HTR-8/SVneo (cell line): Measurements from ENCODE around the gene PIAS3.
"Not testable (repeated sequence)": the region's sequence is repeated elsewhere in the genome, so short reads cannot be mapped to it uniquely, and the experiment has no call there.

Experiments
- DNase-seq: peaks from one replicate; pipeline ENCODE4 v3.0.0; 2011; ENCODE audit warnings: low spot score, mixed read lengths; ENCODE audit not compliant: insufficient read length
- FAIRE-seq: peaks from 2 replicates; lab custom pipeline; 2011; peaks lifted over from hg19 to GRCh38; lab: Jason Lieb, UNC

The PIAS3 gene

GRCh38 chr1:145877923-145878486 is 19.1 kb upstream of the PIAS3 start:
- no peak for DNase-seq
- no peak for FAIRE-seq

GRCh38 chr1:145874646-145875045 is 15.8 kb upstream of the PIAS3 start:
- FAIRE-seq (no peak), DNase-seq (no peak)

GRCh38 chr1:145871994-145872924 is 13.4 kb upstream of the PIAS3 start:
- DNase-seq (no peak), FAIRE-seq (no peak)

GRCh38 chr1:145868232-145868631 is 9.4 kb upstream of the PIAS3 start:
- FAIRE-seq (no peak), DNase-seq (no peak)

- FAIRE-seq (no peak), DNase-seq (no peak)
Observed at GRCh38 chr1:145863282-145864018, 4.6 kb upstream of the PIAS3 start.

- peak; percentile 88 for DNase-seq
- FAIRE-seq, result no peak
Observed at GRCh38 chr1:145859491-145860023, 676 bp upstream of the PIAS3 start.

GRCh38 chr1:145858238-145858900 is 512 bp downstream of the PIAS3 start:
- DNase-seq (no peak), FAIRE-seq (no peak)

- no peak for FAIRE-seq
- no peak for DNase-seq
Observed at GRCh38 chr1:145857170-145857569, 1.7 kb downstream of the PIAS3 start.

GRCh38 chr1:145855426-145855948 is 3.4 kb downstream of the PIAS3 start:
- FAIRE-seq, result no peak

GRCh38 chr1:145849356-145850160 is 9.3 kb downstream of the PIAS3 start:
- FAIRE-seq (no peak), DNase-seq (peak; percentile 69)

More at GRCh38 chr1:145855426-145855948, 3.4 kb downstream of the PIAS3 start:
- no peak for DNase-seq

- FAIRE-seq (no peak), DNase-seq (no peak)
Observed at GRCh38 chr1:145847827-145848226, 11.1 kb downstream of the PIAS3 start.

- no peak for FAIRE-seq
- DNase-seq, result no peak
Observed at GRCh38 chr1:145846201-145846612, 12.7 kb downstream of the PIAS3 start.

GRCh38 chr1:145845514-145846161 is 13.2 kb downstream of the PIAS3 start, which contains the start of gene NUDT17:
Gene NUDT17 (plus strand): TSS chr1:145845630. CDS start chr1:145845641, 11 bp downstream.
- FAIRE-seq (no peak), DNase-seq (peak; percentile 83)

GRCh38 chr1:145845144-145845513 is 13.8 kb downstream of the PIAS3 start:
- DNase-seq, result no peak
- FAIRE-seq, result no peak

- DNase-seq (no peak), FAIRE-seq (no peak)
Observed at GRCh38 chr1:145843031-145843430, 15.8 kb downstream of the PIAS3 start.

- FAIRE-seq, result no peak
Observed at GRCh38 chr1:145837656-145838055, 21.2 kb downstream of the PIAS3 start.

GRCh38 chr1:145830810-145831209 is 28.1 kb downstream of the PIAS3 start:
- DNase-seq, FAIRE-seq: not testable (repeated sequence)

More at GRCh38 chr1:145837656-145838055, 21.2 kb downstream of the PIAS3 start:
- DNase-seq, result no peak

GRCh38 chr1:145828367-145829026 is 30.4 kb downstream of the PIAS3 start:
- no peak for FAIRE-seq

More at GRCh38 chr1:145828367-145829026, 30.4 kb downstream of the PIAS3 start:
- no peak for DNase-seq
